Measurements from ENCODE around the gene MCUR1.

- no peak for TF ChIP-seq SUZ12 (IDR thresholded peaks at IDR 0.05)
- TF ChIP-seq ARNT (IDR thresholded peaks at IDR 0.05) = no peak
- no peak for TF ChIP-seq NFRKB (IDR thresholded peaks at IDR 0.05)
- no peak for TF ChIP-seq FOXM1 (IDR thresholded peaks at IDR 0.05; ENCODE audit: borderline replicate concordance)
- no peak for TF ChIP-seq FOXA1 (IDR thresholded peaks at IDR 0.05)
- TF ChIP-seq PKNOX1 (IDR thresholded peaks at IDR 0.05) = no peak
- TF ChIP-seq TARDBP (IDR thresholded peaks at IDR 0.05) = no peak
- TF ChIP-seq BHLHE40 (IDR thresholded peaks at IDR 0.05; ENCODE audit: borderline replicate concordance) = no peak
Observed at GRCh38 chr6:13760307-13761304, 53.8 kb downstream of the MCUR1 start.
